Measurements from ENCODE around the gene SH3PXD2A.

DNA sequence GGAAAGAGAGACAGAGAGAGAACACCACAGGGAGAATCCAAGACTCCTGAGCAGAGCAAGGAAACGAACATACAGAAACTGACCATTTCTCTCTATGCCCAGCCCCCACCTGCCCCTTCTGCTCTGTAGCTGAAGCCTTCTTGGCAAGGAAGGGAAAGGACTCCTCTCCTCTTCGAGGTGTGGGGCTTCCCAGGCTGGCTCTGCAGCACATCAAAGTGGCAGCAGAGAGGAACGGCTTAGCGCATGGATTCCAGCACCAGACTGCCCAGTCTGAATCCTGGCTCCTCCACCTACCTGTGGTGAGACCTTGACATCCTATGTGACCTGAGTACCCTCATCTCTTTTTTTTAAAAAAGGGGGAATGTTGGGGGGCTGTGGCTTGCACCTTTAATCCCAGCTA, 69.4 kb downstream of the SH3PXD2A start:
- no peak for TF ChIP-seq CTCF (conservative IDR thresholded peaks at IDR 0.05; ENCODE audit: low read depth, low read length)
- no peak for TF ChIP-seq EZH2 (IDR thresholded peaks at IDR 0.05; ENCODE audit: borderline replicate concordance, low read depth, low read length, poor library complexity, severe bottlenecking)
